Caco-2 (cell line): ENCODE data around the gene SHF. TPM values are rescaled to one million over a fixed set of nuclear protein-coding genes. Genes with fewer than 3 reads are reported as not detected.

Experiments
- BruUV-seq: library from RNA; stranded (reverse); fragments of 400-500 nt; replicated peaks from 2 replicates; lab custom pipeline; 2021; lab: Mats Ljungman, UMichigan
- CTCF ChIA-PET: fragments of 300-600 bp; sonication (Branson Sonifier 250); formaldehyde crosslinking; loops from one replicate; lab custom pipeline; 2022; ENCODE audit warnings: antibody characterized with exemption; lab: Charles Lee
- POLR2A ChIA-PET: fragments of 300-600 bp; sonication (Branson Sonifier 250); formaldehyde crosslinking; loops from one replicate; lab custom pipeline; 2022; ENCODE audit warnings: antibody characterized with exemption; lab: Charles Lee
- DNase-seq, 2 experiments: peaks; one replicate each; pipeline versions ENCODE4 v3.0.0 to v3.0.0-alpha.2; 2020 to 2022
- H3K27me3 ChIP-seq: replicated peaks from 2 replicates; pipeline ENCODE4 v1.6.0; 2011; ENCODE audit warnings: low read length; ENCODE audit not compliant: control insufficient read depth, insufficient read depth
- H3K36me3 ChIP-seq: 2 replicates; pipeline ENCODE4 v1.5.1; 2011; ENCODE audit warnings: low read length; ENCODE audit not compliant: control insufficient read depth, insufficient read depth
- H3K4me1 ChIP-seq: fragments of 250-450 bp; sonication (Bioruptor Pico); 2 replicates; pipeline ENCODE4 v1.5.1; 2020; ENCODE audit warnings: mild to moderate bottlenecking
- H3K4me3 ChIP-seq: 2 replicates; pipeline ENCODE4 v1.5.1; 2011; ENCODE audit warnings: low read depth, mild to moderate bottlenecking, control low read depth, low read length
- H3K9me3 ChIP-seq: fragments of 250-450 bp; sonication (Bioruptor Pico); 2 replicates; pipeline ENCODE4 v1.5.1; 2020; ENCODE audit warnings: mild to moderate bottlenecking, moderate library complexity
- H3K27ac Mint-ChIP-seq: one replicate; pipeline ENCODE4 v1.8.0; 2022; ENCODE audit warnings: mixed read lengths; ENCODE audit not compliant: unreplicated experiment
- H3K27me3 Mint-ChIP-seq: one replicate; pipeline ENCODE4 v1.8.0; 2022; ENCODE audit warnings: mixed read lengths; ENCODE audit not compliant: insufficient read depth, unreplicated experiment
- H3K36me3 Mint-ChIP-seq: one replicate; pipeline ENCODE4 v1.8.0; 2022; ENCODE audit warnings: mild to moderate bottlenecking, mixed read lengths; ENCODE audit not compliant: insufficient read depth, unreplicated experiment
- H3K4me1 Mint-ChIP-seq: one replicate; pipeline ENCODE4 v1.8.0; 2022; ENCODE audit warnings: low read depth, mixed read lengths; ENCODE audit not compliant: unreplicated experiment
- H3K4me3 Mint-ChIP-seq: one replicate; pipeline ENCODE4 v1.8.0; 2022; ENCODE audit warnings: mild to moderate bottlenecking, moderate library complexity, mixed read lengths; ENCODE audit not compliant: unreplicated experiment
- H3K9me3 Mint-ChIP-seq: one replicate; pipeline ENCODE4 v1.8.0; 2022; ENCODE audit warnings: mixed read lengths; ENCODE audit not compliant: unreplicated experiment
- CTCF ChIP-seq, 2 experiments: fragments of 200-600 bp in 1 of 2; IDR thresholded peaks; 1 replicate in 1 of 2; 2 replicates in 1 of 2; pipeline versions ENCODE4 v1.5.1 to v1.8.0; 2011 to 2022; ENCODE audit warnings: antibody characterized with exemption in 1 of 2, control low read depth in 1 of 2, inconsistent platforms in 1 of 2, low read depth in 1 of 2, low read length in 1 of 2, mild to moderate bottlenecking in 1 of 2, moderate library complexity in 1 of 2; ENCODE audit not compliant: insufficient read depth in 1 of 2, severe bottlenecking in 1 of 2, unreplicated experiment in 1 of 2
- intact Hi-C: fragments of 100-400 bp; cut with micrococcal nuclease; formaldehyde crosslinking; loops from one replicate; pipeline ENCODE4 v1.10.0; 2022; ENCODE audit not compliant: unreplicated experiment
- total RNA-seq: library from RNA; stranded (reverse); gene quantifications from 2 replicates; pipeline ENCODE4 v1.2.3, GENCODE V29; 2022

Gene SHF
- total RNA-seq, 1 experiment from 2014 or later = 11.9 TPM

- no peaks in the 10 kb centered on the region for H3K9me3 Mint-ChIP-seq
- TF ChIP-seq CTCF (IDR thresholded peaks at IDR 0.05; ENCODE audit: insufficient read depth in 1 of 2, low read depth in 1 of 2, low read length in 1 of 2, severe bottlenecking in 1 of 2, unreplicated experiment in 1 of 2) = no peak
- H3K27me3 Mint-ChIP-seq = no peaks in the 10 kb centered on the region
- no peak overlapping the region for H3K27ac Mint-ChIP-seq
- CTCF ChIA-PET = no interaction called here
- H3K9me3 ChIP-seq = no peaks in the 10 kb centered on the region
- intact Hi-C loops = no loop called here
- no peak for DNase-seq
- POLR2A ChIA-PET = no interaction called here
- H3K27me3 ChIP-seq = no peaks in the 10 kb centered on the region
- no peaks in the 10 kb centered on the region for H3K4me1 Mint-ChIP-seq
- H3K36me3 Mint-ChIP-seq = peaks cover 6% of the 10 kb centered on the region
- BruUV-seq = no TSS peak
- H3K4me1 ChIP-seq = peaks cover 6% of the 10 kb centered on the region; the same call in 1 of the 2 replicates
- H3K4me3 ChIP-seq = no peak overlapping the region
- H3K4me3 Mint-ChIP-seq = no peak overlapping the region
- H3K36me3 ChIP-seq = no peaks in the 10 kb centered on the region; the same call in 1 of the 2 replicates
Measured at GRCh38 chr15:45169608-45170480, 17.9 kb downstream of the SHF start.

- H3K36me3 Mint-ChIP-seq = peaks cover 6% of the 10 kb centered on the region
- TF ChIP-seq CTCF (IDR thresholded peaks at IDR 0.05; ENCODE audit: insufficient read depth in 1 of 2, low read depth in 1 of 2, low read length in 1 of 2, severe bottlenecking in 1 of 2, unreplicated experiment in 1 of 2) = no peak
- H3K9me3 Mint-ChIP-seq = no peaks in the 10 kb centered on the region
- Histone ChIP-seq H3K4me3 (no peak overlapping the region), H3K4me1 (peaks cover 15% of the 10 kb centered on the region), H3K9me3 (no peaks in the 10 kb centered on the region), H3K36me3 (no peaks in the 10 kb centered on the region; the same call in 1 of the 2 replicates), H3K27me3 (no peaks in the 10 kb centered on the region)
- BruUV-seq = no TSS peak
- no peak overlapping the region for H3K27ac Mint-ChIP-seq
- ChIA-PET CTCF (interaction anchor here (1.2 kb wide), 1 partner anchor 42 kb away, joined by 4 read pairs; no protein-coding TSS in a partner anchor), POLR2A (no interaction called here)
- intact Hi-C loops = no loop called here
- H3K4me1 Mint-ChIP-seq = peaks cover 2% of the 10 kb centered on the region
- no peak for DNase-seq
- no peak overlapping the region for H3K4me3 Mint-ChIP-seq
- H3K27me3 Mint-ChIP-seq = no peaks in the 10 kb centered on the region
Measured at GRCh38 chr15:45168751-45169551, 18.8 kb downstream of the SHF start.

- Mint-ChIP-seq H3K4me1 (peaks cover 9% of the 10 kb centered on the region), H3K36me3 (peaks cover 12% of the 10 kb centered on the region), H3K4me3 (no peak overlapping the region), H3K27me3 (no peaks in the 10 kb centered on the region), H3K9me3 (no peaks in the 10 kb centered on the region), H3K27ac (no peak overlapping the region)
- H3K4me1 ChIP-seq = peaks cover 21% of the 10 kb centered on the region
- TF ChIP-seq CTCF (IDR thresholded peaks at IDR 0.05; ENCODE audit: insufficient read depth in 1 of 2, low read depth in 1 of 2, low read length in 1 of 2, severe bottlenecking in 1 of 2, unreplicated experiment in 1 of 2) = no peak
- H3K36me3 ChIP-seq = no peaks in the 10 kb centered on the region; the same call in 1 of the 2 replicates
- no peak for DNase-seq
- H3K27me3 ChIP-seq = no peaks in the 10 kb centered on the region
- BruUV-seq = no TSS peak
- ChIA-PET CTCF (interaction anchor here (1.0 to 1.2 kb wide), 2 partner anchors 41 to 50 kb away, joined by 4 to 5 read pairs; no protein-coding TSS in a partner anchor), POLR2A (no interaction called here)
- intact Hi-C loops = no loop called here
- H3K4me3 ChIP-seq = no peak overlapping the region
- no peaks in the 10 kb centered on the region for H3K9me3 ChIP-seq
Measured at GRCh38 chr15:45168286-45168685, 19.5 kb downstream of the SHF start.
